HG02678 (cell line): ENCODE measurements around the gene CROCC2.

Source experiments
- ATAC-seq: cut with Tn5 transposase; IDR thresholded peaks from one replicate; pipeline ENCODE4 v1.9.1; 2021; ENCODE audit warnings: mild to moderate bottlenecking, moderate library complexity; ENCODE audit not compliant: unreplicated experiment

CROCC2 gene

GRCh38 chr2:240875228-240876034 is 30.7 kb upstream of the CROCC2 start:
- no peak for ATAC-seq

DNA sequence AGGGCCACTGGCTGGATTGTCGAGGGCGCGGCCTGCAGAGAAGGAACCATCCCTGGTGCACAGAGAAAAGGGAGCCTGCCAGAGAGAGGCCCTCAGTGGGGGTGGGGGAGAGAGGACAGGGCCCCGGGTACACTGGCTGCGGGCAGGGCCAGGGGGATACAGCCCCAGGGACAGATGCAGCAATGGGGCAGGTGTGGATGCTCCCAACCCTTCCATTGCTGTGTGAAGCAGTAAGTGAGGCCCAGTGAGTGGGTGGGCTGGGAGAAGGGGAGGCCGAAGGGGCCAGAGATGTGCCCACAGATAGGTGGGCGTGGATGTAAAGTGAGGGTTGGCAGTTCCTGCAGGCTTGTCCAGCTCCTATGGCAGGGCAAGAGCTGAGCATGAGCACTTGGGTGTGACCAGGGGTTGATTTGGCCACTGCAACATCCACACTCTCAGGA is 30.1 kb upstream of the CROCC2 start:
- no peak for ATAC-seq

DNA sequence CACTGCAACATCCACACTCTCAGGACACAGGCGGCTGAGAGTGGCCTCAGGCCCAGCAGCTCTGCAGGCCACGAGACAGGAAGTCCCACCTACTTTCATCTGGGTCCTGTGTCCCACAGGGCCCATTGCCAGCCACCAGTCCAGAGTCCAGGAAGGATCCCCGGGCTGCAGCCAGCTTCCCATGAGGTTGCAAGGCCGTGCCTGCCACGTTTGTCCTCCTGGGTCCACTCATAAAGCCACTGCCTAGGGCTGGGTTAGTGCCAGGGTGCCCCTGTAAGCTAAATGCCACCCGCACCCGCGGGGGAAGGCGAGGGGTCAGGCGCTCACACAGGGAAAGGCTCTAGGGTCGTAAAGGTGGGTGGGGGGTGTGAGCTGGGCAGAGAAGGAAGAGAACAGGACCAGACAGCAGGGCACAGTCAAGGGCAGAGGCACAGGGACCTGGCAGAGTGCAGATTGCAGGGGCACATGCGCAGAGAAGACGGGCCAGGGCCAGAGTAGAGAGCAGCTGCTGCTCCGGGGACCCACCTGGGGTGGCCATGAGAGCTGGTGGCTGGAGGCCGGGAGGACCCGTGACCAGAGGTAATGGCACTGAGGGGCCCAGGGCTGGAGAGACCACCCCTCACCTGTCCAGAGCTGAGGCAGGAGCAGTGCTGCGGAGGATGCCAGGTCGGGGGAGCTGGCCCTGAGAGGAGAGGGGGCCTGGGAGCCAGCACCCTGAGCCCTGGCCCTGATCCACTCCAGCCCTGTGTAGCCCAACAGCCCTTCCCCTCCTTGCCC is 29.5 kb upstream of the CROCC2 start:
- ATAC-seq: no peak

DNA sequence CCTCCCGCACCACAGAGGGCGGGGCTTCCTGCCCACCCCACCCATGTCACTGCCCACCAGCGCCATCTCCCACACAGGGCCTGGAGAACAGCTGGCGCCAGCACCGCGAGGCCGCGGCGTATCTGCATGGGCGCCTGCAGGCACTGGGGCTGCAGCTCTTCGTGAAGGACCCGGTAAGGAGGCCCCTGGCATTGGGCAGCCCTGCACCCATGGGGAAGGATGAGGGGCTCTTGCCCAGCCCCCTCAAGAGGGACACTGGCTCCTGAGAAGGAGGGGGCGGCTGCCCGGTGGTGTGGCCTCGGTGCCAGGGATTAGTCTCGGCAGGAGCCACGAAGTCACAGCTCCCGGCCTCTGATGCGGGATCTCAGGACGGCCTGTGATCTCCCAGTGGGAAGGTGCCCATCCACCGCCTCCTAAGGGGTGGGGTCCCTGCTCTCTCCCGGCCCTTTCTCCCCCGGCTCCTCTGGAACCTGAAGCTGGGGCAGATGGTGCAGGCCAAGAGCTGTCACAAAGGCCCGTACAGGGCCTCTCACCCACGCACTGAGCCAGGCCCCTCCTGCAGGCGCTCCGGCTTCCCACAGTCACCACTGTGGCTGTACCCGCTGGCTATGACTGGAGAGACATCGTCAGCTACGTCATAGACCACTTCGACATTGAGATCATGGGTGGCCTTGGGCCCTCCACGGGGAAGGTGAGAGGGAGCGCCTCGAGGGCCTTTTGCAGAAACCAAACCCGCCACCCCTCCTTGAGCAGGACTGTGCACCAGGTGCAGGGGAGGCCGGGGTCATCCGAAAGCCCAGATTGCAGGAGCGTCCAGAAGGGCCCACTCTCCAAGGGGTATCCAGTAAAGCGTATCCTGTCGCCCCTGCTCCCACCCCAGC is 28.4 kb upstream of the CROCC2 start:
- ATAC-seq: no peak

DNA sequence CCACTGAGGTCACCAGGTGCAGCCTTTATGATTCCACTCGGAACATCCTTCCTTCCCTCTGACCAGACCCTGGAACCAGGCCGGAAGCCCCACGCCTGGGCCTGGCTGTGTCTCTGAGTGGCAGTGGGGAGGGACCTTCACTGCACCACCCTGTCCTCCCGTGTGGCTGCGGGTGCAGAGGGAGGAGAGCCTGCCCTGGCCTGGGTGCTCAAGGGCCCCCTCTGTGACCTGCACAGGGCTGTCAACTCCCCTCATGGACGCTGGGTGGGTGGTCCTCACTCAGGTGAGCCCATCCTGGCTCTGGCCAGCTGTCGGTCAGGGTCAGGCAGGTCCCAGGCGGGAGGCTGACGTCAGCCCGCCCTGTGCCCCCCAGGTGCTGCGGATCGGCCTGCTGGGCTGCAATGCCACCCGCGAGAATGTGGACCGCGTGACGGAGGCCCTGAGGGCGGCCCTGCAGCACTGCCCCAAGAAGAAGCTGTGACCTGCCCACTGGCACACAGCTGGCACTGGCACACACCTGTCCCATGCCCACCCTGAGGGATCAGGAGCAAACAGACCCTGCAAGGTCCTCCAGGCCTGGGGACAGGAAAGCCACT is 27.7 kb upstream of the CROCC2 start:
- no peak for ATAC-seq

DNA sequence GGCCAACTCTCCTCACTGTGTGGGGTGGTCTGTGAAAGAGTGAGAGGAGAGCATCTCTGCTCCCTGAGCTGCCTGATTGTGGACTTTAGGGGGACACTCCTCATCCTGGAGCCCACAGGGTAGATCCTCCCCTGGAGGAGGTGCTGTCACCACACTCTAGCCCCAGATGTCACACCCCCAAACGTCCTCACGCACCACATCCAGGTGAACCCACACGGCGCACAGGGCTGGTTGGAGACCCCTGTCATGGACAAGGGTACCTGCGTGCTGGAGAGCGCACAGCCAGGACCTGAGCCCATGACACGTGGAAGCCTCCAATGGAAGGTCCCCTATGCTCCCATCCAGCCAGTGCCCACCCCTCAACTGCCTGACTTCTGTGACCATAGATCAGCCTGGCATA is 27.0 kb upstream of the CROCC2 start:
- ATAC-seq: no peak

DNA sequence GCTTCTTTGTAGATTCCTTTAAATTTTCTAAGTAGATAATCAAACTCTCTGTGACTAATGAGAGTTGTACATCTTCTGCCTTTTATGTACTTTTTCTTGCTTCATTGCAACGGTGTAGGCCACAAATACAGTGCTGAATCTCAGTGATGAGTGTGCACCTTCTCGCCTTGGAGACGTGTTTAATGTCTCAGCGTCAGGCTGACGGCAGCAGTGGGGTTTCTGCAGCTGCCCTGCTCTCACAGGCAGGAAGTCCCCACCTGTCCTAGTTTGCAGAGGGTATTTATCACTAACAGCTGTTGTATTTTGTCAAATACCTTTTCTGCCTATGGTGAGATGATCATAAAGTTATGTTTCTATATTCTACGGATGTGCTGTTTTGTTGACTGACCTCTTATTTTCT is 24.2 kb upstream of the CROCC2 start:
- no peak for ATAC-seq

- ATAC-seq: no peak
Observed at GRCh38 chr2:240884221-240884620, 21.9 kb upstream of the CROCC2 start.

GRCh38 chr2:240884745-240885144 is 21.4 kb upstream of the CROCC2 start:
- ATAC-seq: no peak

DNA sequence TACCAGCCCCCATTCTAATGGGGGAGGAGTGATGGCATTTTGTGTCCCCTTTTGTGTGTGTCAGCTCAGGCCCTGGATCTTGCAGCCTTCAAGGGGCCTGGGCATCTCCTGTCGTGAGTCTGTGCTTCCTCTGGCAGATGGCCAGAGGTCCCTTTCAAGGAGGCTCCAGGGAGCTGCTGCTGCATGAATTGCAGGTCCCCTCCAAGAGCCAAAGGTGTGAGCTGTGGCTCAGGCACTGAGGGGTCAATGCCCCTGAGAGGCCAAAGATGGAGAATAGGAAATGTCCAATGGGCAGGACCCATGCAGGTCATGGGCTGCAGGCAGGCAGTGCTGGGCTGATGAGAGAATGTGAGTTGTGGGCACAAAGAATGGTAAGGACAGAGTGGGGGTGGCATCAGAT is 20.6 kb upstream of the CROCC2 start:
- no peak for ATAC-seq

DNA sequence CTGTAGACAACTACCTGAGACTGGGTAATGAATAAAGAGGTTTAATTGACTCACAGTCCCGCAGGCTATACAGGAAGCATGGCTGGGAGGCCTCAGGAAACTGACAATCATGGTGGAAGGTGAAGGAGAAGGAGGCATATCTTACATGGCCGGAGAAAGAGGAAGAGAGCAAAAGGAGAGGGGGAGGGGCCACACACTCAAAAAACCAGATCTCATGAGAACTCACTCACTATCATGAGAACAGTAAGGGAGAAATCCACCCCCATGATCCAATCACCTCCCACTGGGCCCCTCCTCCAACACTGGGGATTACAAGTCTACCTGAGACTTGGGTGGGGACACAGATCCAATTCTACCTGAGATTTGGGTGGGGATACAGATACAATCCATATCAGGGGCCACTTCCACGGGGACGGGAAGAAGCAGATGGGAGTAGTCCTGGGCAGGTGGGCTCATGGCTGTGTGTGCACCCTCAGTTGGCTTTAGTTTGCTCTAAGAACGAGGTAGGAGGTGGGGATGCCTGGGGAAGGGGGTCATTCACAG is 20.0 kb upstream of the CROCC2 start:
- ATAC-seq: no peak

DNA sequence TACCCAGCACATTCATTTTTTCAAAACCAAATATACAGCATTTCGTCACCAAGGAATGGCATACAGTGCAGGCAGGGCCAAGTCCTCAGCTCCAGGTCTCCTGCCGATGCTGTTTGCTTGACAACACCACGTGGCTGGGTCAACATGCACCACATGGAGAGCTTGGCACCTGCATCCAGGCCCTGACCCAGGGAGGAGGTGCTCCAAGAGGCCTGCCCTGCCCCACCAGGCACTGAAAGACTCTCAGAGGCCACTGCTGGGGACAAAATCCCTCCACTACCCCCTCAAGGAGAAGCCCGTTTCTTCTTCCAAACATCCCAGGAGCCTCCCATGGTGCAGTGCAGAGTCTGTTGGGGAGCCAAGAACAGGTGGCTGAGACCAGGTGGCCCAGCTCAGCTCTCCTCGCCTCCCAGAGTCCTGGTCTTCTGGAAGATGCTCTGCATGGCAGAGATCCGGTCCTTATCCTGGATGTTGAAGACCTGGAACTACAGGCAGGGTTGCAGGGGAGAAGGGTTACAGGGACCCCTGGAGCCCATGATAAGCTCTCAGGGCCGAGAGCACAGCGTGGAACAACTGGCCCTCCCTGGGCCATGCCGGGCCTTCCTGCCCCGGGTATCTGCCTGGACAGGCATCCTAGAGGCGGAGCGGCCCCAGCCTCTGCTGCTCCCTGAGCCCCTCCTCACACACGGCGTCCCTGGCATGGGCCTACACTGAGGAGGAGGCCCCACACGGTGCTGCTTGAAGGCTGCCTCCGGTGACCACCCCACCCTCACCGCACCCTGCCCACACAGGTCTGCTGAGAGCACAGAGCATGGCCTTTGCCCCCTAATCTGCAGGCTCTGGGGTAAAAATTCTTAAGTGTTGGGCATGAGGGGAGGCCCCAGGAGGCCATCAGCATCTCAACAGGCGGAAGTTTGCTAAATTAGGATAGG is 19.2 kb upstream of the CROCC2 start:
- no peak for ATAC-seq

- no peak for ATAC-seq
Observed at GRCh38 chr2:240887631-240888030, 18.5 kb upstream of the CROCC2 start.

DNA sequence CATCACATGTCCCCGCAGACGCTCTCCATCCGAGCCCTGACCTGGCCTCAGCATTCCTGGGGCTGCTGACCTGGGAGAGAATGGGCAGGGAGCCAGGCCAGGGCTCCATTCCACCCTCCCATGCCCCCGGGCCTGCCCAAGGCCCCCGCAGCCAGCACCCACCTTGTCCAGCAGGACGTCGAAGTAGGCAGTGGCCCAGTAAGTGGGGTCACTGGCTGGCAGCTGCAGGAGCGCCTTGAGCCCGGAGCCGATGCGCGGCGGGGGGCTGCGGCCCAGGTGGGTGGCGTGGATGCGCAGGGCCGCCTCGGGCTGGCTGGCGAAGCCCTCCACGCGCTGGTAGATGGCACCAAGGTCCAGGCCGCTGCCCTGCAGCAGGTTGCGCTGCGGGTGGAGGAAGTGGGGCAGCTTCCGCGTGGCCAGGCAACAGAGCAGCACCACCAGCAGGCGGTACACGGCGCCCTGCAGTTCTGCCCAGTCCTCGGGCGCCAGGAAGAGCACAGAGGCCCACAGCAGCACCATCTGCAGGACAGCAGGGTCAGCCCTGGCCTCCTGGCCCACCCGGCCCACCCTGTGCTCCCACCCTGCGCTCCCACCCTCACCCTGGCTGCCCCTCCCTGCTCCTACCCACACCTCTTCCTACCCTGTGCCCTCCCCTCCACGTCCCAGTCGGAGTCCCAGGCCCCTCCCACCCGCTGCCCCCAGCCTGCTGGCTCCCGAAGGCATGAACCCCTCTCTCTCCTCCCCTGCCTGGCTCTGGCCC is 17.8 kb upstream of the CROCC2 start:
- ATAC-seq: no peak

DNA sequence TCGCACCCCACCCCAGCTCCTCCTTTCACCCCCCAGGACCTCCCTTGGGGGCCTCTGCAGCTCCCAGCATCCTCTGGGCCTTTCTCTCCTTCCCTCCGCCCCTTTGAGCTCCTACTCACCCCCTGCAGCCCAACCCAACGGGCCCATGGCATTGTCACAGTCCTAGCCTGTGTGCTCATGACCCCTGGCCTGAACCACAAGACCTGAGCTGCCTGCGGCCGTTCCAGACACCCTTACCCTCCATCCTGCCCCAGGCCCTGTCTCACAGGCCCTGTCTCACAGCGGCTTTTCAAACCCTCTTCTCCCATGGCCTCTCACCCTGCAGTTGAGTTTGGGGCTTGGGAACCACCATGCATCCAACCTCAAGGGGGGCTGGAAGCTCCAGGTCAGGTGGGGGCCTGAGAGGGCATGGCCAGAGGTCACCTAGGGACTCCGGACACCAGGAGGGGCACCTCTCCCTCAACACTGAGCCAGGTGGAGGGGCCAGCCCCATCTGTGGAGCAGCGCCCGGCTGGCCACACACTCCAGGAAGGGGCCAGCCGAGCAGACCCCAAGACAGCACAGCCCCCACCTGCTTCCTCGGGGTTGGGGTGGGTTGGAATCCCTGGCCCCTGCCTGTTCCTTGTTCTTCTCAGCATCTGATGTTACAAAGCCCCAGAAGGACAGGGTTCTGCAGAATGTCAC is 17.1 kb upstream of the CROCC2 start:
- ATAC-seq: no peak

GRCh38 chr2:240889601-240890560 is 16.3 kb upstream of the CROCC2 start:
- ATAC-seq: no peak

DNA sequence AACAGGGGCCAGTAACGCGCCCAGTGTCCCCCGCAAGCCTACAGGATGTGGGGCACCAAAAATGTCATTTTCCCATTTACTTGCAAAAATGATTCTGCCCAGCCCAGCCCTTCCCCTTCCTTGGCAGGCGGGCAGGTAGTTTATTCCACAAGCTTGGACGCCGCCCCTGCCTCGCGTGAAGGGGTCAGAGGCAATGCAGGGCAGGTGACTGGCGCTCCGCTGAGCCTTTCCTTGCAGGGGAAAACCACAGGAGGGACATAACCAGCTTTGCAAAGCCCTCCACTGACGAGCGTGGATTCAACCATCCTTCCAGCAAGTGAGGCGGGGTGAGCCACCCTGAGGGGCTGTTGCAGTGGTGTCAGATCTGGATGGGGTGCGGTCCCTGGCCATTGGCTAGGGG is 15.4 kb upstream of the CROCC2 start:
- ATAC-seq: no peak
